ENCODE data around the gene SH3GLB1.

DNA sequence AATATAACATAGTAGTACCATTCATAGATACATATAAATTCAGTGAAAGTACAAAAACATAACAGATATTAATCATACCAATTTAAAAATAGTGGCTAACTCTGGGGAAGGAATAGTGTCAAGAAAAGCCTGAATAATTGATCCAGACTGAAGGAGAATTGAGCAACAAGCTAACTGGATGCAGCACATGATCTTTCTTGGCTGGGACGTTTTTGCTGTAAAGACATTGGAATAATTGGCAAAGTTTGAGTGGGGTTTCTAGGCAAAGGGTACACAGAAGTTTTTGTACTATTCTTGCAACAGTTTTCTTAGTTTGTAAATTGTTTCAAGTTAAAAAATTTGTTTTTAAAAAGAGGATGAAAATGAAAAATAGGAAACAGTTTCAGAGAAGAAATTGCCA, 2.6 kb upstream of the SH3GLB1 start:
- TF ChIP-seq CBX2 (IDR thresholded peaks at IDR 0.05; ENCODE audit: borderline replicate concordance, low read depth) (no peak), POLR2A (IDR thresholded peaks at IDR 0.05; ENCODE audit: low read length) (no peak), MAZ (IDR thresholded peaks at IDR 0.05; ENCODE audit: borderline replicate concordance, low read depth, low read length) (no peak), RARB (CRISPR knock-in tag; IDR thresholded peaks at IDR 0.05) (no peak), ELK1 (IDR thresholded peaks at IDR 0.05; ENCODE audit: low read depth, low read length) (no peak)
- TF ChIP-seq, protein P1, sequence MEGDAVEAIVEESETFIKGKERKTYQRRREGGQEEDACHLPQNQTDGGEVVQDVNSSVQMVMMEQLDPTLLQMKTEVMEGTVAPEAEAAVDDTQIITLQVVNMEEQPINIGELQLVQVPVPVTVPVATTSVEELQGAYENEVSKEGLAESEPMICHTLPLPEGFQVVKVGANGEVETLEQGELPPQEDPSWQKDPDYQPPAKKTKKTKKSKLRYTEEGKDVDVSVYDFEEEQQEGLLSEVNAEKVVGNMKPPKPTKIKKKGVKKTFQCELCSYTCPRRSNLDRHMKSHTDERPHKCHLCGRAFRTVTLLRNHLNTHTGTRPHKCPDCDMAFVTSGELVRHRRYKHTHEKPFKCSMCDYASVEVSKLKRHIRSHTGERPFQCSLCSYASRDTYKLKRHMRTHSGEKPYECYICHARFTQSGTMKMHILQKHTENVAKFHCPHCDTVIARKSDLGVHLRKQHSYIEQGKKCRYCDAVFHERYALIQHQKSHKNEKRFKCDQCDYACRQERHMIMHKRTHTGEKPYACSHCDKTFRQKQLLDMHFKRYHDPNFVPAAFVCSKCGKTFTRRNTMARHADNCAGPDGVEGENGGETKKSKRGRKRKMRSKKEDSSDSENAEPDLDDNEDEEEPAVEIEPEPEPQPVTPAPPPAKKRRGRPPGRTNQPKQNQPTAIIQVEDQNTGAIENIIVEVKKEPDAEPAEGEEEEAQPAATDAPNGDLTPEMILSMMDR (IDR thresholded peaks at IDR 0.05): no peak

Data from A549 (cell line).